HT1080 (cell line): ENCODE measurements around the gene PSMB5. TPM values are rescaled to one million over a fixed set of nuclear protein-coding genes. Genes with fewer than 3 reads are reported as not detected.

Experiments
- DNase-seq: peaks from one replicate; pipeline ENCODE4 v3.0.0-alpha.2; 2015; ENCODE audit warnings: low read depth
- polyA plus RNA-seq, 2 experiments: library from polyadenylated mRNA; depleted of rRNA; stranded (reverse); fragments of >200 nt; gene quantifications; 2 replicates each; pipeline ENCODE4 v1.2.3, GENCODE V29; 2015
- total RNA-seq: library from RNA; depleted of rRNA; stranded (reverse); fragments of >200 nt; shearing (Covaris generic); gene quantifications from 2 replicates; pipeline ENCODE4 v1.2.3, GENCODE V29; 2014; rRNA removed

The PSMB5 gene
- total RNA-seq = 335 and 366 TPM in 2 replicates
- polyA plus RNA-seq (2015; cell fraction: cytosol; rRNA removed) = 247 and 318 TPM in 2 replicates
- 201 and 216 TPM in 2 replicates for polyA plus RNA-seq (2015; cell fraction: nucleus; rRNA removed)

GRCh38 chr14:23034498-23035302 is at the start of gene PSMB5:
Gene PSMB5 (minus strand): TSS chr14:23034900. CDS start chr14:23034881, 19 bp downstream.
- DNase-seq = peak; percentile 94

- no peak for DNase-seq
Measured at GRCh38 chr14:23080474-23080873, 45.8 kb upstream of the PSMB5 start.

- DNase-seq = no peak
Measured at GRCh38 chr14:23079716-23080115, 45.0 kb upstream of the PSMB5 start.

- DNase-seq = peak; percentile 95
Measured at GRCh38 chr14:23078692-23079116, 44.0 kb upstream of the PSMB5 start.

- DNase-seq = no peak
Measured at GRCh38 chr14:23077962-23078361, 43.3 kb upstream of the PSMB5 start.

- no peak for DNase-seq
Measured at GRCh38 chr14:23076785-23077408, 42.2 kb upstream of the PSMB5 start.

GRCh38 chr14:23074906-23075305 is 40.2 kb upstream of the PSMB5 start:
- no peak for DNase-seq

GRCh38 chr14:23071921-23072539 is 37.3 kb upstream of the PSMB5 start:
- DNase-seq = no peak

- peak; percentile 89 for DNase-seq
Measured at GRCh38 chr14:23071244-23071920, 36.7 kb upstream of the PSMB5 start.

GRCh38 chr14:23070262-23071129 is 35.8 kb upstream of the PSMB5 start:
- no peak for DNase-seq

- no peak for DNase-seq
Measured at GRCh38 chr14:23069413-23069806, 34.7 kb upstream of the PSMB5 start.

GRCh38 chr14:23068789-23069412 is 34.2 kb upstream of the PSMB5 start:
- DNase-seq = peak; percentile 92

GRCh38 chr14:23067847-23068788 is 33.4 kb upstream of the PSMB5 start:
- DNase-seq = no peak

- DNase-seq = no peak
Measured at GRCh38 chr14:23066855-23067744, 32.4 kb upstream of the PSMB5 start.

GRCh38 chr14:23066368-23066767 is 31.7 kb upstream of the PSMB5 start:
- DNase-seq = no peak

GRCh38 chr14:23063601-23064000 is 28.9 kb upstream of the PSMB5 start:
- no peak for DNase-seq

GRCh38 chr14:23062002-23062401 is 27.3 kb upstream of the PSMB5 start:
- DNase-seq = peak; percentile 96
